NCI-H524 treated with DMSO at 0.1 percent for 48 hours (cell line): ENCODE measurements around the gene PPIP5K1.
"Not testable (repeated sequence)": the region's sequence is repeated elsewhere in the genome, so short reads cannot be mapped to it uniquely, and the experiment has no call there.

Experiments
- DNase-seq: peaks from one replicate; lab custom pipeline; 2025; lab: John Stamatoyannopoulos, UW

The PPIP5K1 gene

GRCh38 chr15:43544266-43544665 lies 45.7 kb downstream of the PPIP5K1 start:
- DNase-seq = no peak

- no peak for DNase-seq
These were observed 48.2 kb downstream of the PPIP5K1 start for GRCh38 chr15:43541785-43542184.

- DNase-seq = no peak
These were observed 51.9 kb downstream of the PPIP5K1 start for GRCh38 chr15:43538091-43538490.

- no peak for DNase-seq
These were observed 55.1 kb downstream of the PPIP5K1 start for GRCh38 chr15:43534897-43535296.

- DNase-seq = not testable (repeated sequence)
These were observed 57.2 kb downstream of the PPIP5K1 start for GRCh38 chr15:43532826-43533225.

- DNase-seq = no peak
These were observed 58.9 kb downstream of the PPIP5K1 start for GRCh38 chr15:43531018-43531670.

GRCh38 chr15:43529587-43530345 lies 60.2 kb downstream of the PPIP5K1 start:
- DNase-seq = no peak

GRCh38 chr15:43529141-43529540 lies 60.9 kb downstream of the PPIP5K1 start:
- DNase-seq = no peak

GRCh38 chr15:43528542-43529007 lies 61.4 kb downstream of the PPIP5K1 start:
- DNase-seq = no peak

- DNase-seq = no peak
These were observed 62.0 kb downstream of the PPIP5K1 start for GRCh38 chr15:43527802-43528541.

- DNase-seq = no peak
These were observed 62.8 kb downstream of the PPIP5K1 start for GRCh38 chr15:43527016-43527801.

GRCh38 chr15:43526261-43526930 lies 63.6 kb downstream of the PPIP5K1 start:
- DNase-seq = no peak

GRCh38 chr15:43525131-43525530 lies 64.9 kb downstream of the PPIP5K1 start:
- DNase-seq = no peak

GRCh38 chr15:43524254-43524845 lies 65.7 kb downstream of the PPIP5K1 start:
- no peak for DNase-seq

GRCh38 chr15:43523646-43524045 lies 66.4 kb downstream of the PPIP5K1 start:
- DNase-seq = no peak

GRCh38 chr15:43522247-43522646 lies 67.8 kb downstream of the PPIP5K1 start:
- no peak for DNase-seq

- DNase-seq = no peak
These were observed 68.6 kb downstream of the PPIP5K1 start for GRCh38 chr15:43521419-43521818.

- DNase-seq = no peak
These were observed 69.9 kb downstream of the PPIP5K1 start for GRCh38 chr15:43520138-43520537.

GRCh38 chr15:43519196-43519595 lies 70.8 kb downstream of the PPIP5K1 start:
- no peak for DNase-seq

GRCh38 chr15:43518197-43518761 lies 71.7 kb downstream of the PPIP5K1 start:
- DNase-seq = peak; percentile 57
